CD14-positive monocyte (primary cell): ENCODE measurements around the gene PER3. TPM values are rescaled to one million over a fixed set of nuclear protein-coding genes. Genes with fewer than 3 reads are reported as not detected.
A peak's percentile ranks its signal among the peaks of the same experiment; 100 is the strongest.

Source experiments
- DNase-seq, 3 donors: peaks; one replicate each; pipeline ENCODE4 v3.0.0-alpha.2; 2011 to 2022
- H2AFZ ChIP-seq: 2 replicates; pipeline ENCODE4 v1.6.0; 2012; ENCODE audit warnings: mild to moderate bottlenecking, low read depth, low read length, inconsistent platforms; ENCODE audit not compliant: insufficient read depth, poor library complexity, severe bottlenecking
- H3K27ac ChIP-seq, 2 donors: 1 replicate in 1 of 2; 2 replicates in 1 of 2; pipeline ENCODE4 v1.5.1; 2012 to 2013; ENCODE audit warnings: low read length in 2 of 2, control low read depth in 1 of 2, inconsistent platforms in 1 of 2, low read depth in 1 of 2, mild to moderate bottlenecking in 1 of 2
- H3K27me3 ChIP-seq, 2 donors: one replicate each; pipeline versions ENCODE4 v1.6.0 to v1.6.1; 2011 to 2013; ENCODE audit warnings: low read length in 2 of 2; ENCODE audit not compliant: control insufficient read depth in 2 of 2, insufficient read depth in 2 of 2
- H3K36me3 ChIP-seq, 2 donors: replicated peaks in 1 of 2; 1 replicate in 1 of 2; 2 replicates in 1 of 2; pipeline versions ENCODE4 v1.5.1 to v1.6.1; 2012 to 2013; ENCODE audit warnings: low read length in 2 of 2, control low read depth in 1 of 2, inconsistent platforms in 1 of 2, mild to moderate bottlenecking in 1 of 2; ENCODE audit not compliant: insufficient read depth in 2 of 2, control insufficient read depth in 1 of 2
- H3K4me1 ChIP-seq, 2 donors: 1 replicate in 1 of 2; 2 replicates in 1 of 2; pipeline versions ENCODE4 v1.5.1 to v1.6.1; 2012 to 2013; ENCODE audit warnings: low read length in 2 of 2, control low read depth in 1 of 2, inconsistent platforms in 1 of 2, mild to moderate bottlenecking in 1 of 2, moderate library complexity in 1 of 2; ENCODE audit not compliant: insufficient read depth in 2 of 2, control insufficient read depth in 1 of 2
- H3K4me2 ChIP-seq: replicated peaks from 2 replicates; pipeline ENCODE3; 2012; ENCODE audit warnings: low read length, moderate library complexity, mild to moderate bottlenecking; ENCODE audit not compliant: poor library complexity, severe bottlenecking; ENCODE audit errors: extremely low read depth
- H3K4me3 ChIP-seq, 3 experiments: fragments of 200-600 bp in 1 of 3; sonication (generic) in 1 of 3; replicated peaks in 1 of 3; 1 replicate in 2 of 3; 2 replicates in 1 of 3; pipeline ENCODE4 v1.5.1; 2011 to 2013; ENCODE audit warnings: low read length in 3 of 3, mild to moderate bottlenecking in 3 of 3, control low read depth in 2 of 3, low read depth in 2 of 3, inconsistent platforms in 1 of 3, moderate library complexity in 1 of 3
- H3K79me2 ChIP-seq: 2 replicates; pipeline ENCODE4 v1.6.0; 2012; ENCODE audit warnings: mild to moderate bottlenecking, control low read depth, inconsistent platforms, low read length, moderate library complexity; ENCODE audit not compliant: insufficient read depth
- H3K9ac ChIP-seq: 2 replicates; pipeline ENCODE4 v1.6.0; 2017; ENCODE audit warnings: low read length, mild to moderate bottlenecking; ENCODE audit not compliant: insufficient read depth, poor library complexity, severe bottlenecking
- H3K9me3 ChIP-seq, 2 donors: replicated peaks in 1 of 2; 1 replicate in 1 of 2; 2 replicates in 1 of 2; pipeline versions ENCODE4 v1.5.1 to v1.6.1; 2012 to 2013; ENCODE audit warnings: low read length in 2 of 2, control low read depth in 1 of 2; ENCODE audit not compliant: control insufficient read depth in 1 of 2, insufficient read depth in 1 of 2
- H4K20me1 ChIP-seq: 2 replicates; pipeline ENCODE4 v1.6.0; 2012; ENCODE audit warnings: mild to moderate bottlenecking, low read length, control low read depth, moderate library complexity; ENCODE audit not compliant: insufficient read depth
- H3K27ac Mint-ChIP-seq, 7 donors: one replicate each; pipeline ENCODE4 v1.8.0; 2020; ENCODE audit warnings: mild to moderate bottlenecking in 7 of 7, mixed read lengths in 7 of 7, moderate library complexity in 6 of 7, inconsistent platforms in 2 of 7
- H3K27me3 Mint-ChIP-seq, 3 donors: one replicate each; pipeline ENCODE4 v1.8.0; 2021 to 2022; ENCODE audit warnings: low read depth in 3 of 3, mild to moderate bottlenecking in 3 of 3, mixed read lengths in 3 of 3, moderate library complexity in 3 of 3, inconsistent platforms in 1 of 3
- H3K36me3 Mint-ChIP-seq, 2 donors: one replicate each; pipeline ENCODE4 v1.8.0; 2020; ENCODE audit warnings: mixed read lengths in 2 of 2, inconsistent platforms in 1 of 2, mild to moderate bottlenecking in 1 of 2
- H3K4me1 Mint-ChIP-seq: one replicate; pipeline ENCODE4 v1.8.0; 2020; ENCODE audit warnings: mild to moderate bottlenecking, mixed read lengths
- H3K4me3 Mint-ChIP-seq, 2 donors: one replicate each; pipeline ENCODE4 v1.8.0; 2020; ENCODE audit warnings: mild to moderate bottlenecking in 2 of 2, mixed read lengths in 2 of 2, moderate library complexity in 1 of 2
- H3K9me3 Mint-ChIP-seq, 7 donors: one replicate each; pipeline ENCODE4 v1.8.0; 2020 to 2022; ENCODE audit warnings: mixed read lengths in 7 of 7, mild to moderate bottlenecking in 6 of 7, moderate library complexity in 6 of 7, inconsistent platforms in 2 of 7
- WGBS: methylation state at CpG from one replicate; pipeline ENCODE4 v1.1.5; 2013; ENCODE audit warnings: missing lambda C conversion rate; ENCODE audit not compliant: insufficient coverage; 5-methylcytosine and 5-hydroxymethylcytosine counted together
- intact Hi-C, 2 donors: fragments of 100-400 bp; cut with micrococcal nuclease; formaldehyde crosslinking; loops; one replicate each; pipeline versions ENCODE4 v1.15.0 to v1.15.1; 2023
- polyA plus RNA-seq, 3 donors: library from polyadenylated mRNA; depleted of rRNA in 1 of 3; unstranded in 2 of 3; stranded (reverse) in 1 of 3; fragments of 300-500 nt in 2 of 3; fragments of >200 nt in 1 of 3; fragmentation: Illumina TruSeq in 2 of 3; gene quantifications; 1 replicate in 2 of 3; 2 replicates in 1 of 3; pipeline ENCODE4 v1.2.3, GENCODE V29; 2012 to 2021
- TF ChIP-seq, protein P1 (sequence below): fragments of 200-600 bp; IDR thresholded peaks from one replicate; pipeline ENCODE4 v1.8.0; 2022; ENCODE audit warnings: antibody characterized with exemption, mild to moderate bottlenecking

PER3 gene
- polyA plus RNA-seq, 3 donors: 0.46 to 2.3 (median 2.0) TPM

DNA sequence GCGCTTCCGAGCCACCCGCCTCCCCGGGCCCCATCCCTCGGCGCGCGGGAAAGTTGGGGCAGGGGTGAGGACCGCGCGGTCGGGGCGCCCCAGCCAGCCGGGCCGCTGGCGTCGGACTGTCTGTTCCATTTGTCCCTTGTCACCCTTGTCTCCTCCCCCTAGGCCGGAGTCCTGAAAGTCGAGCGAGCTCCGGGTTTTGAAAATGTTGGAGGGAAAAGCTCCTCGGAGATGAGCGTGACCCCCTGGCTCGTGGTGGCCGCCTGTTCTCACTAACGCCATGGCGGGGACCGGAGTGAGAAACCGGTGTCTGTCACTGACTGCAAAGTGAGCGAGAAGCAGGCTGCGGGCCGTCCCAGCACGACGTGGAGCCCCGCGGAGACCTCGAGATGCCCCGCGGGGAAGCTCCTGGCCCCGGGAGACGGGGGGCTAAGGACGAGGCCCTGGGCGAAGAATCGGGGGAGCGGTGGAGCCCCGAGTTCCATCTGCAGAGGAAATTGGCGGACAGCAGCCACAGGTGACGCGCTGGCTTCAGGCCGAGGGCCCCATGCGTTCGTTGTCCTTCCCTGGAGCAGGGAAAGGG is 491 bp downstream of the PER3 start:
- Mint-ChIP-seq H3K4me3 (peak overlapping the region; percentile 15 to 21), H3K27me3 (peaks cover 0 to 6% (median 0%) of the 10 kb centered on the region in 3 donors), H3K4me1 (peaks cover 47% of the 10 kb centered on the region), H3K9me3 (peaks cover 3 to 13% (median 9%) of the 10 kb centered on the region in 7 donors), H3K27ac (peak overlapping the region in 4 of 7 donors; percentile 15 to 76 (median 38)), H3K36me3 (peaks cover 14 to 18% of the 10 kb centered on the region in 2 donors)
- no peaks in the 10 kb centered on the region for H3K79me2 ChIP-seq
- H3K4me2 ChIP-seq: no peak overlapping the region
- H3K4me3 ChIP-seq: no peak overlapping the region
- peak overlapping the region; percentile 62 for H2AFZ ChIP-seq
- H3K27ac ChIP-seq: no peak overlapping the region
- TF ChIP-seq, protein P1, sequence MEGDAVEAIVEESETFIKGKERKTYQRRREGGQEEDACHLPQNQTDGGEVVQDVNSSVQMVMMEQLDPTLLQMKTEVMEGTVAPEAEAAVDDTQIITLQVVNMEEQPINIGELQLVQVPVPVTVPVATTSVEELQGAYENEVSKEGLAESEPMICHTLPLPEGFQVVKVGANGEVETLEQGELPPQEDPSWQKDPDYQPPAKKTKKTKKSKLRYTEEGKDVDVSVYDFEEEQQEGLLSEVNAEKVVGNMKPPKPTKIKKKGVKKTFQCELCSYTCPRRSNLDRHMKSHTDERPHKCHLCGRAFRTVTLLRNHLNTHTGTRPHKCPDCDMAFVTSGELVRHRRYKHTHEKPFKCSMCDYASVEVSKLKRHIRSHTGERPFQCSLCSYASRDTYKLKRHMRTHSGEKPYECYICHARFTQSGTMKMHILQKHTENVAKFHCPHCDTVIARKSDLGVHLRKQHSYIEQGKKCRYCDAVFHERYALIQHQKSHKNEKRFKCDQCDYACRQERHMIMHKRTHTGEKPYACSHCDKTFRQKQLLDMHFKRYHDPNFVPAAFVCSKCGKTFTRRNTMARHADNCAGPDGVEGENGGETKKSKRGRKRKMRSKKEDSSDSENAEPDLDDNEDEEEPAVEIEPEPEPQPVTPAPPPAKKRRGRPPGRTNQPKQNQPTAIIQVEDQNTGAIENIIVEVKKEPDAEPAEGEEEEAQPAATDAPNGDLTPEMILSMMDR: no peak
- H3K9me3 ChIP-seq: peaks cover 1 to 10% of the 10 kb centered on the region in 2 donors
- no peak overlapping the region for H3K9ac ChIP-seq
- peak in 1 of 3 donors; percentile 7 for DNase-seq
- peaks cover 1% of the 10 kb centered on the region for H4K20me1 ChIP-seq
- peaks cover 11 to 16% of the 10 kb centered on the region in 2 donors for H3K36me3 ChIP-seq
- 59% methylated on average over 43 of the region's 52 CpGs for WGBS
- H3K4me1 ChIP-seq: peaks cover 41 to 53% of the 10 kb centered on the region in 2 donors
- no peaks in the 10 kb centered on the region for H3K27me3 ChIP-seq
- intact Hi-C loops: loop anchor here (2.0 to 5.0 kb wide), 3 partner anchors 14 to 178 kb away; partner anchors contain the start of genes PARK7 (in 1 of the 2) and VAMP3 (in 1 of the 2)

DNA sequence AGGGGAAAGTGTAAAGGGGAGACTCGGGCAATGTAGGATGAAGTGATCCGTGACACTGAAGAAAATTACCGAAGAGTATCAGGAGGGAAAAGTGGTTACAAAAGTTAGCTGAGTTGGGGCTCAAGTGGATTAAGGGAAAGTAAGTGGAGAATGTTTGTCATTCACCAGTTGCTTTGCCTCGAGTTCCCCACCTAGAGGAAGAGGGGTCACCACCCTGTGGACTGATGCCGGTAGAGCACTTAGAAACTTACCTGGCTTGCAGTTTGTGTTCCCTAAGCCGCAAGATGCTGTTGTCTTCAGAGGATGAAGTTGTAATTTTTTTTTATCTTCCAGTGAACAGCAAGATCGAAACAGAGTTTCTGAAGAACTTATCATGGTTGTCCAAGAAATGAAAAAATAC is 1.0 kb downstream of the PER3 start:
- no peak overlapping the region for H2AFZ ChIP-seq
- 81% methylated on average over 4 of the region's 7 CpGs for WGBS
- Mint-ChIP-seq H3K36me3 (peaks cover 13 to 16% of the 10 kb centered on the region in 2 donors), H3K9me3 (peaks cover 7 to 18% (median 14%) of the 10 kb centered on the region in 7 donors), H3K4me1 (peaks cover 47% of the 10 kb centered on the region), H3K27ac (peak overlapping the region in 2 of 7 donors; percentile 15 to 28), H3K4me3 (peak overlapping the region; percentile 7 to 21), H3K27me3 (peaks cover 0 to 6% (median 0%) of the 10 kb centered on the region in 3 donors)
- no peak overlapping the region for H3K9ac ChIP-seq
- TF ChIP-seq, protein P1: no peak
- no peaks in the 10 kb centered on the region for H3K27me3 ChIP-seq
- DNase-seq: no peak
- peaks cover 8 to 10% of the 10 kb centered on the region in 2 donors for H3K36me3 ChIP-seq
- no peaks in the 10 kb centered on the region for H4K20me1 ChIP-seq
- intact Hi-C loops: loop anchor here in 1 of 2 donors (2.0 kb wide), 1 partner anchor 14 kb away; the partner anchor contains the start of gene VAMP3
- H3K9me3 ChIP-seq: peaks cover 6 to 11% of the 10 kb centered on the region in 2 donors
- H3K4me3 ChIP-seq: no peak overlapping the region
- no peak overlapping the region for H3K27ac ChIP-seq
- peaks cover 41 to 53% of the 10 kb centered on the region in 2 donors for H3K4me1 ChIP-seq
- H3K79me2 ChIP-seq: no peaks in the 10 kb centered on the region
- no peak overlapping the region for H3K4me2 ChIP-seq
